Measurements from ENCODE around the gene ACTR8.

ACTR8 gene

DNA sequence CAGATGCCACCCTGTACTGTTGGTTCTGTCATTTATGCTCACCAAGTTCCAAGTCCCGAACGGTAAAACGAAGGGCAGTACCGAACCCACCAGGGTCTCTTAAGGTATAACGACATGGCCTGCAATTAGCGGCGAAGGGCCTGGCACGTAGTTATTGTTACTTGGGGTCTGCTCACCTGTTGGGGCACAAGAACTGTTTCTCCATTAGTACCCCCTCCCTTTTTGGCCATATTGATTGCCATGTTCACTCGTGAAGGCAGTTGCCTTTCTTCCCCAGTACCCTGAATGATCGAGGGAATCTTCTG lies 35.1 kb downstream of the ACTR8 start:
- TF ChIP-seq GATA2 (IDR thresholded peaks at IDR 0.05; ENCODE audit: low read depth, low read length), result no peak
- TF ChIP-seq GATA3 (IDR thresholded peaks at IDR 0.05; ENCODE audit: low read depth, low read length), result no peak

GRCh38 chr3:53846134-53846850 lies 35.7 kb downstream of the ACTR8 start, which contains the start of the genes CHDH and IL17RB:
Gene CHDH, minus strand, starts transcription at chr3:53846419. Its CDS starts 22,411 bp downstream, at chr3:53824008.
Gene IL17RB, plus strand, starts transcription at chr3:53846568. Its CDS starts 21 bp downstream, at chr3:53846589.
- no peak for TF ChIP-seq GATA2 (IDR thresholded peaks at IDR 0.05; ENCODE audit: low read depth, low read length)
- TF ChIP-seq GATA3 (IDR thresholded peaks at IDR 0.05; ENCODE audit: low read depth, low read length), result no peak

DNA sequence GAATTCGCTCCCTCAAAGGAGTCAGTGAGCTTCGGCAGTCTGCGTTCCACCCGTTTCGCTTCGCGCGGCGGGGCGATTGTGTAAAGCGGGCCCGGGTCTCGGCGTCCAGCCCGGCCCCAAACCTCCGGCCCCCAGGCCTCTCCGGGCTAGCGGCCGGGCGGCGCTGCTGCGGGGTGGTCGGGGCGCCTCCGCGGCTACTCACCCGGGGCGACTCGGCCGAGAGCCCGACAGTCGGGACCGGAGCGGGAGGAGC lies 36.1 kb downstream of the ACTR8 start:
- TF ChIP-seq GATA3 (IDR thresholded peaks at IDR 0.05; ENCODE audit: low read depth, low read length), result no peak
- TF ChIP-seq GATA2 (IDR thresholded peaks at IDR 0.05; ENCODE audit: low read depth, low read length), result no peak

GRCh38 chr3:53845103-53845880 lies 36.7 kb downstream of the ACTR8 start:
- TF ChIP-seq GATA3 (IDR thresholded peaks at IDR 0.05; ENCODE audit: low read depth, low read length) (no peak), GATA2 (IDR thresholded peaks at IDR 0.05; ENCODE audit: low read depth, low read length) (no peak)

GRCh38 chr3:53844262-53845102 lies 37.5 kb downstream of the ACTR8 start:
- no peak for TF ChIP-seq GATA3 (IDR thresholded peaks at IDR 0.05; ENCODE audit: low read depth, low read length)
- no peak for TF ChIP-seq GATA2 (IDR thresholded peaks at IDR 0.05; ENCODE audit: low read depth, low read length)

- TF ChIP-seq GATA2 (IDR thresholded peaks at IDR 0.05; ENCODE audit: low read depth, low read length) (no peak), GATA3 (IDR thresholded peaks at IDR 0.05; ENCODE audit: low read depth, low read length) (no peak)
These were observed 38.5 kb downstream of the ACTR8 start for GRCh38 chr3:53843195-53844177.

- TF ChIP-seq GATA3 (IDR thresholded peaks at IDR 0.05; ENCODE audit: low read depth, low read length), result no peak
These were observed 39.3 kb downstream of the ACTR8 start for GRCh38 chr3:53842436-53843194.

DNA sequence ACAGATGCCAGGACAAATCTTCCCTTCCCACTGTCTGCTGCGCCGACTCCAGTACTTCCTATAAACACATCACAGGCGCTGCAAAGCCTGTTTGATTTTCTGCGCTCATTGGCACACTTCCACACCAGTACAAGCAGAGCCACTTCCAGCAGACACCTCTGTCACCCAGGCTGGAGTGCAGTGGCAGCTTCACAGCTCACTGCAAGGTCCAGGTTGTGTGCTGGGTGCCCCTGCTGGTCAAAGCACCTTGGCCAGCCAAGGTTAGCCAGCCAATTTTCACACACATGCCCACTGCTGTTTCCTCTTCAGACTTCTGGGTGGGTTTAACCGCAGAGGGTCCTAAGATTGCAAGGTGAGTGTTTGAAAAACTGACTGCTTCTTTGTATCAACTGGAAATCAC lies 40.7 kb downstream of the ACTR8 start:
- no peak for TF ChIP-seq GATA3 (IDR thresholded peaks at IDR 0.05; ENCODE audit: low read depth, low read length)
- TF ChIP-seq GATA2 (IDR thresholded peaks at IDR 0.05; ENCODE audit: low read depth, low read length), result no peak

GRCh38 chr3:53837331-53837730 lies 44.6 kb downstream of the ACTR8 start:
- no peak for TF ChIP-seq GATA2 (IDR thresholded peaks at IDR 0.05; ENCODE audit: low read depth, low read length)
- TF ChIP-seq GATA3 (IDR thresholded peaks at IDR 0.05; ENCODE audit: low read depth, low read length), result no peak

- TF ChIP-seq GATA2 (IDR thresholded peaks at IDR 0.05; ENCODE audit: low read depth, low read length) (no peak), GATA3 (IDR thresholded peaks at IDR 0.05; ENCODE audit: low read depth, low read length) (no peak)
These were observed 45.7 kb downstream of the ACTR8 start for GRCh38 chr3:53836084-53836872.

DNA sequence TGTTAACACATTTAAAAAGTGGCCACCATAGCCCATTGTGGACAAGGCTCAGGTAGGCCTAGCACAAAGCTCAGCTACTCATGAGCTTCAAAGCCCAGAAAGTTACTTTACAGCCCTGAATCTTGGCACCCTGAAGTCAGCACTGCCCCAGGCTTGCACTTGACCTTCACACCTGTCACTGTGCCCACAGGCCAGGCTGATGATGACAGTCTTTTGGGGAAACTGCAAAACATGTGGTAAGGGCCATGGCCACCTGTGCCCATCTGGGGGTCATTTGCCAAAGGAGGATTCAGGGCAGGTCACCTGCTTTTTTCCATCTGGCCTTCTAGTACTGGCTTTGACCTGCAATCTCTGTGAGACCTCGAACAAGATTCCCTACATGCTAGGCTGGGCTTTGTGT lies 46.7 kb downstream of the ACTR8 start:
- TF ChIP-seq GATA3 (IDR thresholded peaks at IDR 0.05; ENCODE audit: low read depth, low read length) (no peak), GATA2 (IDR thresholded peaks at IDR 0.05; ENCODE audit: low read depth, low read length) (no peak)

DNA sequence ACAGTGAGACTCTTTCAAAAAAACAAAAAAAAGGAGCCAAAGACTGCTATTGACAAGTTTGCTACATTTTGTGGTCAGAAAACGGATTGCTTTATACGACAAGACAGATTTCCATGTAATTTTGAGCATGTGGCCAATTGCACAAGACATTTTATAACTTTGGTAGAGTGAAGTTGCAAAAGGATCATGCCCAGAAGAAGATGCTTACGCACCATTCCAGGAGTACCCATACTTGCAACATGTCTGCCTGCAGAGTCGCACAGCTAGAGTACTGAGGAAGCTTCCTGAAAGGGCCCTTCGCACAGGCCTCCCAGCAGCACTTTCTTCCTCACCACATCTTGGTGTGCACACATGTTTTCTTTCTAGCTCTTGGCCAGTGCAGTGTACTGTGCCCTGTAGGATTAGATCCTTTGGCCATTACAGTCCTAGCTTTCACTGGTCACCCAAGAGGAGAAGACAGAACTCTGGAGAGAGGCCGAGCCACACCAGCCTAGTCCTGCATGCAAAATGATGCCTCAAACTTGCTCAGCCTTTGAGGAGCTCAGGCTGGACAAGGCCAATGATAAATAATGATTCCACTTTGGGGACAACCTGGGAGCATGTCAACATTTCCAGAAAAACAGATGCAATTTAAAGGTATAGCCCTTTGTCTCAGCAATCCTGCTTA lies 47.4 kb downstream of the ACTR8 start:
- no peak for TF ChIP-seq GATA3 (IDR thresholded peaks at IDR 0.05; ENCODE audit: low read depth, low read length)
- TF ChIP-seq GATA2 (IDR thresholded peaks at IDR 0.05; ENCODE audit: low read depth, low read length), result no peak

Measured in SH-SY5Y (cell line).